Right cardiac atrium (tissue), 5 donors: ENCODE data around the gene NACC2. TPM values are rescaled to one million over a fixed set of nuclear protein-coding genes. Genes with fewer than 3 reads are reported as not detected.

Source experiments
- ATAC-seq, 2 donors: fragments of 200-7000 bp; cut with Tn5 transposase; one replicate each; pipeline versions ENCODE4 v1.8.0 to v1.9.1; 2020; ENCODE audit warnings: moderate library complexity in 2 of 2, mild to moderate bottlenecking in 1 of 2
- DNase-seq, 3 donors: peaks; one replicate each; pipeline ENCODE4 v3.0.0-alpha.2; 2020
- H3K27ac ChIP-seq: one replicate; pipeline ENCODE4 v1.5.1; 2013; ENCODE audit warnings: mild to moderate bottlenecking, low read length, control low read depth, moderate library complexity
- H3K27me3 ChIP-seq: one replicate; pipeline ENCODE4 v1.6.1; 2013; ENCODE audit not compliant: control insufficient read depth, insufficient read depth
- H3K4me1 ChIP-seq: one replicate; pipeline ENCODE4 v1.6.1; 2013; ENCODE audit warnings: low read length; ENCODE audit not compliant: control insufficient read depth, insufficient read depth
- H3K4me3 ChIP-seq: one replicate; pipeline ENCODE4 v1.5.1; 2013; ENCODE audit warnings: low read length, control low read depth
- H3K9me3 ChIP-seq: one replicate; pipeline ENCODE4 v1.6.1; 2013; ENCODE audit warnings: low read length; ENCODE audit not compliant: control insufficient read depth
- WGBS: extraction: QIAGEN DNeasy Blood & Tissue Kit; methylation state at CpG from one replicate; pipeline ENCODE4 v1.1.7; 2013; 5-methylcytosine and 5-hydroxymethylcytosine counted together
- intact Hi-C, 4 donors: fragments of 100-400 bp; cut with DNase I; formaldehyde crosslinking; loops; one replicate each; pipeline versions ENCODE4 v1.11.0 to v1.14.0; 2022 to 2023
- polyA plus RNA-seq: library from polyadenylated mRNA; stranded (reverse); fragments of 200-250 nt; gene quantifications from one replicate; pipeline ENCODE4 v1.2.3, GENCODE V29; 2013
- total RNA-seq, 4 donors: library from RNA; stranded (reverse); fragmentation: NEBNext Ultra II Directional; extraction: Animal tissue kit (Norgen Biotek cat#: 25700); gene quantifications; one replicate each; pipeline ENCODE4 v1.2.1, GENCODE V29; 2021
- donor health status: healthy with polysubstance abuse.
- donor health status: DM: no; HTN: yes; CAD: no.
- donor health status: DM: no; HTN: no; CAD: no.
- donor health status: DM: no; HTN: yes; CAD: no; lungs with severe emphysema.
- donor health status: DM: yes; HTN: yes; CAD: no.

NACC2 gene
- total and polyA plus RNA-seq, 5 donors: 19.4 to 45.3 (median 34.1) TPM

DNA sequence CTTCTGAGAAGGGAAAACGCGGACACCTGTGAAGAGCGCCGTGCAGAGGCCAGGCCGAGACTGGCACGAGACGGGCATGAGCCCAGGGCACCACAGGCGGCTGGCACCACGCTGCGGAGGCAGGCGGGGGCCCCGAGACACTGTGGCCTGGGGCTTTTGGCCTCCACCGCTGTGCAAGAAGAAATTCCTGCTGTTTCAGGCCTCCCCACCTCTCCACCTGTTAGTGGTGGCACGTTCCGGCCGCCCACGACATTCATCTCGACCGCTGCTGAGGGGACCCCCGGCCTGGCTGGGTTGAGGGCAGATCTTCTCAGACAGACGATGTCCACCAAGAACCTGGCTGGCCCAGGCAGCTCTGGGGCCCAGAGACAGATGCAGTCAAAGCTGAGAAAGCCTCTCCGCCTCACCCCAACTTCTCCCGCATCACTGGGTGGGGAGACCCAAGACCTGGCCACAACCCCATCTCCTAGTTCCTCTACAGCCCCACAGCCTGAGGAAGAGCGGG, 11.5 kb downstream of the NACC2 start:
- Histone ChIP-seq H3K9me3 (no peaks in the 10 kb centered on the region), H3K27me3 (no peaks in the 10 kb centered on the region), H3K4me1 (peaks cover 13% of the 10 kb centered on the region), H3K4me3 (no peak overlapping the region), H3K27ac (no peak overlapping the region)
- DNase-seq (peak in 2 of 3 donors; percentile 39 to 46), ATAC-seq (no peak)
- intact Hi-C loops: loop anchor here in 1 of 4 donors (10.0 kb wide), 1 partner anchor 69 kb away; no protein-coding TSS in a partner anchor
- WGBS: 95% methylated on average over 24 of the region's 24 CpGs

DNA sequence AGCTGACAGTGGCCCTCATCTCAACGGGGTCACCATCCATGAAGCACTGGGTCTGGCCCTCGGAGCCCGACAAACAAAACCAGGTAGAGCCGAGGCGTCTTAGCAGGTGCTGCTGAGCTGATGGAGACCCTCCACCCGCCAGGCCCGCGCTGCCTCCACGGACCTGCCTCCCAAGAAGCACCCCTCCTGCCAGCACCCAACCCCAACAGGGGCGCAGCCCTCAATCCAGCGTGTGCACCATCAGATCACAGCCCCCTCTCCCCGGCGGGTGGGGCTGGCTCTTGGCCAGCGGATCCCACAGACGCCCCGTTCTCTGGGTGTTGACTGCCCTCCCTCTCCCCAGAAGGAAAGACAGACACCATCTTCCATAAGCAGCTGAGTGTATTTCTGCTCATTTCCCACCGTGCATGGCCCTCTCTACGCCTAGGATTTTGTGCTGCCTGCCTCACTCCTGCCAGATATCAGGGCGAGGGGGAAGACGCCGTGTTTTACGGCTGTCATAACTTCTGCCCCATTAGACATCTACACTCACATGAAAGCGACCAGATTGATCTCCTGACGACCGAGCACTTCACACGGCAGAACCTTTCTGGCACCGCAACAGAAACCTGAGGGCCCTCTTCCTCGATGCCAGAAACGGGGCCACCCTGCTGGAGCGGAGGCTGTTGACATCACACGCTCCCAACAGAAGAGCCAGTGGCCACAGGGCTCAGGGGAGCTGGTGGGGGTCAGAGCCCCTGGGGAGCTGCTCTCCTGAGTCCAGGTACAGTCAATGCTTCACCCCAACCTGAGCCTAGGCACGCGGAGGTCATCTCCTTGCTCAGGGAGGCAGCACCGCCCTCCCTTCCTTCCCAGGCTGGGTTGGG, 12.4 kb downstream of the NACC2 start:
- no peak for ATAC-seq
- intact Hi-C loops: loop anchor here in 1 of 4 donors (10.0 kb wide), 1 partner anchor 68 kb away; no protein-coding TSS in a partner anchor
- peak in 2 of 3 donors; percentile 53 to 57 for DNase-seq
- Histone ChIP-seq H3K4me1 (peaks cover 9% of the 10 kb centered on the region), H3K27me3 (no peaks in the 10 kb centered on the region), H3K27ac (no peak overlapping the region), H3K9me3 (no peaks in the 10 kb centered on the region), H3K4me3 (no peak overlapping the region)
- 78% methylated on average over 34 of the region's 34 CpGs for WGBS

DNA sequence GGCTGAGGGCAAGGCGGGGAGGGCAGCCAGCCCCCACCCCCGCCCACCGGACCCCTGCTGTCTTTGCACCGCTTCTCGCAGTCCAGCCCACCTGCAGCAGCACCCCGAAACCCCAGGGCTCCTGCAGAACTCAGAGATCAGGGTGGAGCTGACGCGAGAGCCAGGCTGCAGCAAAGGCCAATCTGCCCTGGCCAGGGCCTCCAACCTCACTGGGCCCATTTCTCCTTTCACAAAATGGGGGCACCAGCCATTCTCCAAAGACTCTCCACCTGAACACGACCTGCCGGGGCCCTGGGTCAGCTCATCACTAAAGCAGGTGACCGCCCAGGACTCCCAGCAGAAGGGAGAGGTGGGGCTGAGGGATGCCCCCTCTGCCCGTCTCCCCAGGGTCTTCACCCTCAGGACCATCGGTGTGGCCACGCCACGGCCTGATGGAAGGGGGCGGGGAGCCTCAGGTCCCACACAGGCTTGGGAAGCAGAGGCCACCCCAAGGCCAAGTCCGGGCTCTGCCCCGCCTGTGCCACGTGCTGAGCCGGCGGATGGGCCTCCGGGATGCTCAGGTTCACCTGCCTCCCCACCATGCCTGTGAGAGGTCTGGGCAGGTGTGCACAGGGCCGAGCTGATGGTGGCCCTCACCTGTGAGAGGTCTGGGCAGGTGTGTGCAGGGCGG, 13.1 kb downstream of the NACC2 start:
- DNase-seq (peak in 2 of 3 donors; percentile 33 to 46), ATAC-seq (no peak)
- Histone ChIP-seq H3K9me3 (no peaks in the 10 kb centered on the region), H3K27me3 (no peaks in the 10 kb centered on the region), H3K27ac (no peak overlapping the region), H3K4me3 (no peak overlapping the region), H3K4me1 (peaks cover 1% of the 10 kb centered on the region)
- intact Hi-C loops: loop anchor here in 1 of 4 donors (10.0 kb wide), 1 partner anchor 67 kb away; no protein-coding TSS in a partner anchor
- 91% methylated on average over 24 of the region's 24 CpGs for WGBS

DNA sequence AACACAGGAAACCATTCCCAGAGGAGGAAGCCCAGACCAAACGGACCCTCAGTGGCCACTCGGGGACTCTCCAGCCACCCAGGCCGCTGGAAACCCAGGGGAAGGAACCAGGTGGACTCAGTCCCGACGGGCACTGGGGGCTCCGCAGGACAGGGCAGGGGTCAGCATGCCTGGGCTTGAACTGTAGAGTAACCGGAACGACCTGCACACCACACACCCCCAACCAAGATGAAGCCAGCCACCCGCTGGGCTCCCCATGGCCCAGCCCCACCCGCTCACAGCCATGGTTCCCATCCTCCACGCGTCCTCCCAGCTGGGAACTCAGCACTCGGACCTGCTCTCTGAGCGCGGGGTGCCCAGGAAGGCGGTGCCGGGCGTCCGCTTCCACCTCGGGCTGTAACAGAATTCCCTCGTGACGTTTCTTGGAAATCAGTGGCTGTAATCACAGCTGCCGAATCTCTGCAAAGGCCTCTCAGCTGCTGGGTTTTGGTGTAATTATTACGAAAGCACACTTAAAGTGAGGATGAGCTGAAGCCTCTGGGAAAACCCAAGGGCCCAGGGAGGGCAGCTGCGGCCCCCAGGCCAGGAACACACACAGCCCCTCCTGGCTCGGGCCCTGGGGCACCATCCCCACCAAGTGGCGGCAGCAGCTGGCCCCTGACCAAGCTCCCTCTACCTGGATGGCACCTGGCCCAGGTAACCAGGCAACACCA, 13.8 kb downstream of the NACC2 start:
- Histone ChIP-seq H3K4me1 (no peaks in the 10 kb centered on the region), H3K4me3 (no peak overlapping the region), H3K27me3 (no peaks in the 10 kb centered on the region), H3K27ac (no peak overlapping the region), H3K9me3 (no peaks in the 10 kb centered on the region)
- DNase-seq (peak in 2 of 3 donors; percentile 65 to 75), ATAC-seq (no peak)
- 66% methylated on average over 27 of the region's 27 CpGs for WGBS
- intact Hi-C loops: loop anchor here in 1 of 4 donors (10.0 kb wide), 1 partner anchor 66 kb away; no protein-coding TSS in a partner anchor

DNA sequence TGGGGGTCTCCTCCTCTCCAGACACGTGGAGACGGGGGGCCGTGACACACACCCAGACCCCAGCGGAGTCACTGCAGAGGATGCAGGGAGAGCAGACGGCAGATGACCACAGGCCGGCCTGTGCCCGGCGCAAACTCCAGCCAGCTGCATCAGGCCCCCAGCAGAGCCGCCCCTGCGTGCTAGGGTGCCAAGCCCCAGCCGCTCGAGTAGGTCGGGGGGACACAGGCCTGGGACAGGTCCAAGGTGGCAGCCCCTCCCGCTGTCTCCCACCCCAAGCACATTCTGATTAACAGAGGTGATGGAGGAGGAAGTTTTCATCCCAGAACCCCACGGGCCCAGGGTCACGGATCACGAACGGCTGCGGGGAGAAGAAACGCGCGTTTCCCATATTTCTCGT, 14.4 kb downstream of the NACC2 start:
- Histone ChIP-seq H3K9me3 (no peaks in the 10 kb centered on the region), H3K27ac (no peak overlapping the region), H3K27me3 (no peaks in the 10 kb centered on the region), H3K4me1 (no peaks in the 10 kb centered on the region), H3K4me3 (no peak overlapping the region)
- 84% methylated on average over 23 of the region's 23 CpGs for WGBS
- DNase-seq (peak in 2 of 3 donors; percentile 55 to 56), ATAC-seq (no peak)
- intact Hi-C loops: loop anchor here in 1 of 4 donors (10.0 kb wide), 1 partner anchor 66 kb away; no protein-coding TSS in a partner anchor

DNA sequence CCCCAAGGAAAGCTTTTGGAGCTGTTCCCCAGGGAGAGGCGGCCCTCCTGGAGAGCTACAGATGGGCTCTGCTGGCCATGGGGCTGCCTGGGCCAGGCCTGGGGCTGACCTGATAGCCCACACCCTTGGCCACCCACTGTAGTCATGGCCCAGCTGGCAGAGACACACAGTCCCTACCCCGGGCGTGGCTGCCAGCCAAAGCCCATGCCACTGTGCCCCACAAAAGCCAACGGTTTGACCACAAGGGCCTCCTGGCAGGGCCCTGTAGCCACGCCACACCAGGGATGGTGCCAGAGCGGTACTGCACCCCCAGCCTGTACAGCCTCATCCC, 15.2 kb downstream of the NACC2 start:
- no peaks in the 10 kb centered on the region for H3K4me1 ChIP-seq

DNA sequence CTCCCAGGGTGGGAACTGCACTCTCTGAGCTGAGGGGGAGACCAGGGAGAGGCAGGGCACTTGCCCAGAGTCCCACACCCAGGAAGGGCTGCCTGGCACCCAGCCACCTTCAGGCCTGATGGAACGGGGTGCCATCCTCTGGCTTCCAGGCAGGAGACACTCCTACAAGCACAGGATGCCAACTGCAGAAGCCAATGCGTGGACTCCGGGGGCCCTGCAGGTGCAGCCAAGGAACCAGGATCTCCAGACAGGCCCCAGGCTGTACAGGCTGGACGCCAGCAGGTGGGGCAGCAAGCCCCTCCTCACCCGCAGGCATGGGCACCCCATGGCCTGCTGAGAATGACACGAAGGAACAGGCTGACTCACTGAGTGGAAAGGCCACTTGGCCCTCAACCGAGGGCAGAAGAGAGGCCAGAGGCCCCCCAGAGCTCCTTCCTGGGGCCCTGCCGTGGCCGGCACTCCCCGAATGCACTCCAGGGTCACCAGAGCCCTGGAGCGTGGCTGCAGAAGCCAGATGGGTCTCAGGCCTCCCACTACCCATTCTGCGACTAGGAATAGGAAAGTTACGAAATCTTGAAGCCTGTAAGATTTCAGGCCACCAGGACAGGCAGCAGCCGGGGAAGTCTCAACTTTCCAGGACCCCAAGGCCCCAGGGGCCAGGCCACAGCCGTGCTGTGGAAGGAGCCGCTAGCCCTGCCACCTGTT, 15.7 kb downstream of the NACC2 start:
- H3K4me3 ChIP-seq: no peak overlapping the region
- no peaks in the 10 kb centered on the region for H3K4me1 ChIP-seq
- intact Hi-C loops: no loop called here
- WGBS: 53% methylated on average over 16 of the region's 16 CpGs
- no peak overlapping the region for H3K27ac ChIP-seq
- H3K27me3 ChIP-seq: no peaks in the 10 kb centered on the region
- ATAC-seq (peak; percentile 6 to 17), DNase-seq (peak in 2 of 3 donors; percentile 66 to 67)
- H3K9me3 ChIP-seq: no peaks in the 10 kb centered on the region

More for the DNA sequence above, 15.2 kb downstream of the NACC2 start:
- H3K4me3 ChIP-seq: no peak overlapping the region
- ATAC-seq (peak in 1 of 2 donors; percentile 17), DNase-seq (peak in 2 of 3 donors; percentile 55 to 60)
- no peak overlapping the region for H3K27ac ChIP-seq
- no peaks in the 10 kb centered on the region for H3K9me3 ChIP-seq
- intact Hi-C loops: loop anchor here in 1 of 4 donors (10.0 kb wide), 1 partner anchor 65 kb away; no protein-coding TSS in a partner anchor
- no peaks in the 10 kb centered on the region for H3K27me3 ChIP-seq
- 73% methylated on average over 6 of the region's 6 CpGs for WGBS

DNA sequence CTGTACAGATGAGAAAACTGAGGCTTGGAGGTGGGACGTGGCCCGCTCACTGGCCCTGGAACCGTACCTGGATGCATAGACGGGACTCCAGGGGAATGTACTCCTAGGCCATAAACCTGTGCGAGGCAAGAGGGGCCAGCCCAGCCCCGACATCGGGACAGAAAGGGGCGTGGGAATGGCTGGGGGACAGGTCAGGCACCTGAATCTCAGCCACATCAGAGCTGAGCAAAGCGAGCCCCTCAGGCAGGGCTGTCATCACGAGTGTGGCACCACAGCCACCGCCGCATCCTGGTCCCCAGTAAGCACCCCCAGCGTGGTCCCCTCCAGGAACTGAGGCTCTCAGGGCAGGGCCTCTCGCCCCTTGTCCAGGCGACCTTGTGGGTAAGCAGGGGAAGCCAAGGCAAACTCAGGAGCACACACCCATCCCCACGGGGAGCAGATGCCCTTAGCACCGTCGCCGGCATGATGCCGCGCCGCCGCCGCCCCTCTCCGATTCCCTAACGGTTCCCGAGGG, 16.5 kb downstream of the NACC2 start:
- Histone ChIP-seq H3K9me3 (no peaks in the 10 kb centered on the region), H3K4me3 (no peak overlapping the region), H3K27me3 (no peaks in the 10 kb centered on the region), H3K4me1 (no peaks in the 10 kb centered on the region), H3K27ac (no peak overlapping the region)
- WGBS: 86% methylated on average over 27 of the region's 27 CpGs
- intact Hi-C loops: no loop called here
- ATAC-seq (no peak), DNase-seq (peak in 2 of 3 donors; percentile 43 to 50)

DNA sequence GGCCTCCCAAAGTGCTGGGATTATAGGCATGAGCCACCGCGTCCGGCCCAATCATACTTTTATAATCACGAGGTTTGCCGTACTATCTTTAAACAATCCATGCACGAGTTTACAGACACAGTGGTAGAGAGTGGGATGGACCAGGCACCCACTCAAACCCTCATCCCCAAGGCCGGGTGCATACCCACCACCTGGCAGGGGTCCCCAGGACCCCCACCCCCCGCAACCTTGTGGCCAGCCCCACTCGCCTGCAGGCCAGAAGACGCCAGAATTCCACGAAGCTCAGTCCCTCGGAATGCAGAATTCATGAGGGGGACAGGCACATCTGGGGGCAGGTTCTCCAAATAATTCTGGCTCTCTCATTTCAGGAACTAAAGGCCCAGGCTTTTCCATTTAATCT, 17.1 kb downstream of the NACC2 start:
- intact Hi-C loops: no loop called here
- 87% methylated on average over 12 of the region's 12 CpGs for WGBS
- no peak for ATAC-seq
- peak in 1 of 3 donors; percentile 37 for DNase-seq
- no peak overlapping the region for H3K4me3 ChIP-seq
- H3K4me1 ChIP-seq: no peaks in the 10 kb centered on the region
- no peaks in the 10 kb centered on the region for H3K9me3 ChIP-seq
- no peak overlapping the region for H3K27ac ChIP-seq
- H3K27me3 ChIP-seq: no peaks in the 10 kb centered on the region

DNA sequence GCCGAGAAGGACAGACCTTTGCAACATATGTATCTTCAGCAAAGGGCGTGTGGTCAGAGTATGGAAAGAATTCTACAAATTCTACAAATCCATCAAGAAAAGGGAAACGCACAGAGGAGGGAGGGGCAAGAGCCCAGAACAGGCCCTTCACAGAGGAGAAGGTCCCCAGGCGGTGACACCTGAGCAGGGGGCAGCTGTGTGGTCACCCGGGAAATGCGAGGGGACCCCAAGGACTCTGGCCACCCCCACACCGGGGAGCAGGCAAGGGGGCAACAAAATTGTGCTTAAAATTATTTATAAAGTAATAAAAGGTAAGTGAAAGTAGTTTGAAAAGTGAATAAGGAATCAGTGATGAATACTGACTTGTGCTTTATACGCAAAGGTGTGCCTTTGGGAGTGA, 17.6 kb downstream of the NACC2 start:
- Histone ChIP-seq H3K4me3 (no peak overlapping the region), H3K4me1 (no peaks in the 10 kb centered on the region), H3K27me3 (no peaks in the 10 kb centered on the region), H3K27ac (no peak overlapping the region), H3K9me3 (no peaks in the 10 kb centered on the region)
- DNase-seq (peak in 1 of 3 donors; percentile 48), ATAC-seq (no peak)
- WGBS: 85% methylated on average over 8 of the region's 8 CpGs
- intact Hi-C loops: no loop called here
